Activated T-cell treated with anti-CD3 and anti-CD28 coated beads, Interleukin-2, amount 50 U/mL, for 72 hours (primary cell): ENCODE results near the gene SLC12A4. TPM values are rescaled to one million over a fixed set of nuclear protein-coding genes. Genes with fewer than 3 reads are reported as not detected.

Experiments
- total RNA-seq, 2 donors: library from RNA; stranded (reverse); gene quantifications; one replicate each; pipeline ENCODE4 v1.2.3, GENCODE V29; 2022

SLC12A4 gene
- total RNA-seq, 2 donors from 2014 or later, result 32.6 to 34.7 TPM

Other genes with a start within 250 kb of the SLC12A4 start
- 10 to 100 TPM; 11.3 to 11.6 TPM for gene GFOD2, start 249.3 kb downstream of the SLC12A4 start, total RNA-seq
- 10 to 100 TPM; 17.1 to 24.8 TPM for gene RANBP10, start 162.1 kb downstream of the SLC12A4 start, total RNA-seq
- gene TSNAXIP1, start 161.7 kb downstream of the SLC12A4 start, total RNA-seq, result under 1 TPM; 0.39 to 0.86 TPM
- gene THAP11, start 126.3 kb downstream of the SLC12A4 start, total RNA-seq, result 10 to 100 TPM; 31.7 to 39.2 TPM
- 10 to 100 TPM; 80.8 to 90.1 TPM for gene NUTF2, start 121.7 kb downstream of the SLC12A4 start, total RNA-seq
- gene CENPT, start 120.9 kb downstream of the SLC12A4 start, total RNA-seq, result 10 to 100 TPM; 43.6 to 59.4 TPM
- 10 to 100 TPM; 82.9 to 86.4 TPM for gene EDC4, start 95.6 kb downstream of the SLC12A4 start, total RNA-seq
- gene NRN1L, start 83.8 kb downstream of the SLC12A4 start, total RNA-seq, result 1 to 10 TPM in 1 of 2 donors, under 1 TPM in 1; 0.60 to 1.9 TPM
- 10 to 100 TPM; 16.1 to 16.2 TPM for gene PSKH1, start 75.4 kb downstream of the SLC12A4 start, total RNA-seq
- 1 to 10 TPM; 4.2 to 5.0 TPM for gene CTRL, start 36.8 kb downstream of the SLC12A4 start, total RNA-seq
- 100 to 1,000 TPM; 169 to 184 TPM for gene PSMB10, start 31.8 kb downstream of the SLC12A4 start, total RNA-seq
- 10 to 100 TPM; 12.3 to 20.1 TPM for gene LCAT, start 24.5 kb downstream of the SLC12A4 start, total RNA-seq
- under 1 TPM; 0.12 to 0.16 TPM for gene DPEP3, start 11.9 kb upstream of the SLC12A4 start, total RNA-seq
- gene DPEP2, start 30.8 kb upstream of the SLC12A4 start, total RNA-seq, result 10 to 100 TPM; 11.4 to 11.6 TPM
- gene DPEP2NB, start 47.3 kb upstream of the SLC12A4 start, total RNA-seq, result not detected
- gene DDX28, start 54.6 kb upstream of the SLC12A4 start, total RNA-seq, result 10 to 100 TPM; 12.6 to 13.4 TPM
- gene DUS2, start 54.6 kb upstream of the SLC12A4 start, total RNA-seq, result 10 to 100 TPM; 21.4 to 22.4 TPM
- gene NFATC3, start 116.7 kb upstream of the SLC12A4 start, total RNA-seq, result 10 to 100 TPM; 79.7 to 82.5 TPM